OCI-LY3 (cell line): ENCODE data around the gene WNT7A.

Experiments
- CTCF ChIP-seq: fragments of 200-600, 300-600 bp; sonication (generic); IDR thresholded peaks from 2 replicates; pipeline ENCODE4 v1.5.1; 2014; ENCODE audit warnings: antibody characterized with exemption, low read length, low read depth
- EZH2phosphoT487 ChIP-seq: fragments of 200-600 bp; shearing (Covaris generic); IDR thresholded peaks from 2 replicates; pipeline ENCODE4 v1.6.1; 2018; ENCODE audit warnings: antibody characterized with exemption, mixed run types, low read depth

- TF ChIP-seq CTCF (no peak), EZH2phosphoT487 (no peak)
Measured at GRCh38 chr3:13818919-13819318, 61.0 kb downstream of the WNT7A start.
